ENCODE results near the gene RBM4B. TPM values are rescaled to one million over a fixed set of nuclear protein-coding genes. Genes with fewer than 3 reads are reported as not detected.

The RBM4B gene
- total RNA-seq, 2 donors from 2014 or later: 14.1 to 16.5 TPM

DNA sequence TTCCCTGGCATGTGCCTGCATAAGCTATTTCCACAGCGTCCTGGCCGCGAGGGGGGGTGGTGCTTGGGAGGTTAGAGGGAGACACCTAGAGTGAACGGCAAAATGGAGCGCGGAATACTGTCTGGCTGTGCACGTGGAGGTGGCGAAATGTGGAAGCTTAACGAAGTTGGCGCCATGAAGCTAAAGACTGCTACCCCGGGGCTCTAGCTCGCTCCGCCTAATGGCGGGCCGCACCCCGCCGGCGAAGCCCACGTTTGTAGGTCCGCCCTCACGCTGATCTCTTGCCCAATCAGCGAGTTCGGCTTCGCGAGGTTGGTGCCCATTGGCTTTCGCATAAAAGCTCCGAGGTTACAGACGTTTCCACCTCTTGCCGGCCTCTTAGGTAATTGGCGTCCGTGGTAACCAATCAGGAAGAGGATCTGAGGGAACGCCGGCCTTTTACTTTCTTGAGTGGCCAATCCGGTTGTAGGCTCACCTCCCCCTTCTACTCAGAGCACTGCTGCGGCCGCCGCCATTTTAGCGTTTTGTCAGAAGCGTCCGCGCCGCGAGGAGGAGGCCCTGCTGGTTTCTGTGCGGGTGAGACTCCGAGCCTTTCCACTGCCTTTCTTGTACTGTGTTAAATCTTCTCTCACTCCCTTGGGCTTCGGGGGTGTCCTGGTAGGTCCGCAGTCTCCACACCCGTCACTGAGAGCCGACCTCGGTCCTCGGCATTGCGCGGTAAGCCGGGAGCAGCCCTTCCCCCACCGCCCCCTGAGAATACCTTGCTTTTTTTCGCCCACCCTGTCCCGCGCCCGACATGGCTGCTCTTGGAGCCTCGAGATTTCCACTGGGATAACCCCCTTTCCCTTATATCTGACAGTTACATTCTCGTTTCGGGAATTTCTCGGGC lies 39.3 kb downstream of the RBM4B start, which contains the start of gene RBM4:
Gene RBM4 (plus strand): TSS at position 527 of the 889 bp plus-strand sequence. CDS start 1,009 bp downstream, outside the sequence.
- H3K36me3 ChIP-seq: peaks cover 5% of the 10 kb centered on the region
- H3K27me3 ChIP-seq: no peaks in the 10 kb centered on the region
- H3K9ac ChIP-seq (ENCODE audit: low read depth in 2 of 2, low read length in 2 of 2): peak within 1 kb of the TSS; percentile 79 to 96
- no peak for TF ChIP-seq CTCF (IDR thresholded peaks at IDR 0.05)
- no peaks in the 10 kb centered on the region for H3K9me3 ChIP-seq
- DNase-seq: peak; percentile 99
- H3K4me3 ChIP-seq: peak within 1 kb of the TSS; percentile 82
- intact Hi-C loops (cut with DNase I): no loop called here
- H3K27ac ChIP-seq: peak within 1 kb of the TSS; percentile 89
- H3K4me1 ChIP-seq: peaks cover 23% of the 10 kb centered on the region

- no peak for DNase-seq
- Histone ChIP-seq H3K27ac (peak overlapping the region; percentile 89), H3K9me3 (no peaks in the 10 kb centered on the region), H3K27me3 (no peaks in the 10 kb centered on the region), H3K9ac (ENCODE audit: low read depth in 2 of 2, low read length in 2 of 2) (peak overlapping the region; percentile 68 to 96), H3K4me3 (peak overlapping the region; percentile 82), H3K4me1 (peaks cover 23% of the 10 kb centered on the region), H3K36me3 (peaks cover 5% of the 10 kb centered on the region)
- no peak for TF ChIP-seq CTCF (IDR thresholded peaks at IDR 0.05)
- intact Hi-C loops (cut with DNase I): no loop called here
Measured at GRCh38 chr11:66637557-66638176, 40.0 kb downstream of the RBM4B start.

- no peaks in the 10 kb centered on the region for H3K9me3 ChIP-seq
- no peaks in the 10 kb centered on the region for H3K27me3 ChIP-seq
- H3K27ac ChIP-seq: no peak overlapping the region
- no peak for TF ChIP-seq CTCF (IDR thresholded peaks at IDR 0.05)
- H3K4me3 ChIP-seq: no peak overlapping the region
- intact Hi-C loops (cut with DNase I): no loop called here
- H3K9ac ChIP-seq (ENCODE audit: low read depth in 2 of 2, low read length in 2 of 2): no peak overlapping the region
- no peak for DNase-seq
- peaks cover 5% of the 10 kb centered on the region for H3K36me3 ChIP-seq
- peaks cover 17% of the 10 kb centered on the region for H3K4me1 ChIP-seq
Measured at GRCh38 chr11:66636411-66636810, 41.3 kb downstream of the RBM4B start.

DNA sequence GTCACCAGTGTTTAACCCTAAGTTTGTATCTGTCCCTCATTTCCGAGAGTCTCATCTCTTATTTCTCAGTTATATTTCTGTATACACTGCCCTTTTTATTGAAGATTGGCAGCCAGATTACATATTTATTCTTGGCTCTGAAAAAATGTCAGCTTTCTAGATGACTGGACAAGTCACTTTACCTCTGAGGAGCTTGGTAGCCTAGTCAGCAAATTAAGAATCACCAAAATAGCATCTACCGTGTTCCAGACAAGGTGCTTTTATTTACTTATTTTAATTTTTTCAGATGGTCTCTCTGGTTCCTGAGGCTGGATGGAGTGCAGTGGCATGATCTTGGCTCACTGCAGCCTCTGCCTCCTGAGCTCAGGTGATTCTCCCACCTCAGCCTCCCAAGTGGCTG lies 44.7 kb downstream of the RBM4B start:
- H3K4me3 ChIP-seq: no peak overlapping the region
- no peaks in the 10 kb centered on the region for H3K4me1 ChIP-seq
- no peak overlapping the region for H3K27ac ChIP-seq
- H3K27me3 ChIP-seq: no peaks in the 10 kb centered on the region
- intact Hi-C loops (cut with DNase I): no loop called here
- no peak for TF ChIP-seq CTCF (IDR thresholded peaks at IDR 0.05)
- no peaks in the 10 kb centered on the region for H3K9me3 ChIP-seq
- H3K36me3 ChIP-seq: peaks cover under 1% of the 10 kb centered on the region
- DNase-seq: no peak
- H3K9ac ChIP-seq (ENCODE audit: low read depth in 2 of 2, low read length in 2 of 2): no peak overlapping the region

GRCh38 chr11:66631883-66632282 lies 45.8 kb downstream of the RBM4B start:
- Histone ChIP-seq H3K36me3 (peaks cover 11% of the 10 kb centered on the region), H3K4me1 (no peaks in the 10 kb centered on the region), H3K9me3 (no peaks in the 10 kb centered on the region), H3K27me3 (no peaks in the 10 kb centered on the region), H3K9ac (ENCODE audit: low read depth in 2 of 2, low read length in 2 of 2) (no peak overlapping the region), H3K27ac (no peak overlapping the region), H3K4me3 (no peak overlapping the region)
- TF ChIP-seq CTCF (IDR thresholded peaks at IDR 0.05): no peak
- no peak for DNase-seq
- intact Hi-C loops (cut with DNase I): no loop called here
